ENCODE results near the gene PPP1R10. TPM values are rescaled to one million over a fixed set of nuclear protein-coding genes. Genes with fewer than 3 reads are reported as not detected.

The PPP1R10 gene
- total RNA-seq, 1 experiment from 2014 or later: 123 TPM

GRCh38 chr6:30557683-30557981, 59.4 kb downstream of the PPP1R10 start:
- Histone ChIP-seq H3K27ac (ENCODE audit: insufficient read length, low read depth, low read length) (no peak overlapping the region), H3K4me1 (ENCODE audit: insufficient read depth, low read length) (no peaks in the 10 kb centered on the region), H4K91ac (ENCODE audit: insufficient read length, low read depth, low read length) (no peak overlapping the region), H4K8ac (replicated peaks; ENCODE audit: insufficient read length, low read depth, low read length) (no peak overlapping the region), H3K27me3 (ENCODE audit: insufficient read depth, low read length) (no peaks in the 10 kb centered on the region), H3K79me2 (ENCODE audit: insufficient read depth, low read length) (peaks cover 5% of the 10 kb centered on the region; the same call in 1 of the 2 replicates), H3K4me2 (ENCODE audit: insufficient read depth, insufficient read length, low read length) (peak overlapping the region; percentile 82), H2BK20ac (ENCODE audit: low read depth, low read length, poor library complexity, severe bottlenecking) (no peak overlapping the region), H2BK12ac (ENCODE audit: insufficient read length, low read depth, low read length) (no peak overlapping the region), H3T11ph (ENCODE audit: low read length) (no peak overlapping the region), H3K14ac (ENCODE audit: insufficient read depth, low read length) (peak overlapping the region; percentile 91; the same call in 1 of the 2 replicates), H2AFZ (ENCODE audit: low read length) (no peak overlapping the region), H3K23me2 (ENCODE audit: insufficient read length, low read depth, low read length, poor library complexity, severe bottlenecking) (peaks cover 14% of the 10 kb centered on the region), H3K23ac (ENCODE audit: insufficient read length, low read depth, low read length) (no peak overlapping the region), H3K9ac (ENCODE audit: extremely low read depth, insufficient read length, low read length) (peak overlapping the region; percentile 81), H3K9me3 (ENCODE audit: control insufficient read depth, low read depth, low read length) (no peaks in the 10 kb centered on the region), H3K79me1 (ENCODE audit: insufficient read depth, low read depth, low read length, poor library complexity, severe bottlenecking) (peaks cover 2% of the 10 kb centered on the region), H2BK15ac (ENCODE audit: low read depth, low read length) (no peak overlapping the region), H2BK120ac (ENCODE audit: low read depth, low read length, poor library complexity, severe bottlenecking) (no peak overlapping the region), H3K56ac (ENCODE audit: insufficient read length, low read depth, low read length) (no peak overlapping the region), H2BK5ac (ENCODE audit: insufficient read length, low read length) (no peak overlapping the region), H4K20me1 (ENCODE audit: control insufficient read depth, insufficient read depth, insufficient read length) (no peaks in the 10 kb centered on the region), H3K4ac (ENCODE audit: low read depth, low read length) (no peak overlapping the region), H4K5ac (ENCODE audit: insufficient read length, low read depth, low read length) (no peak overlapping the region), H2AK5ac (ENCODE audit: insufficient read length, low read length) (no peak overlapping the region), H3K18ac (ENCODE audit: insufficient read length, low read depth, low read length) (peak overlapping the region; percentile 95)
- Mint-ChIP-seq H3K4me3 (peak overlapping the region; percentile 94 to 95), H3K36me3 (ENCODE audit: insufficient read depth in 1 of 3, low read depth in 3 of 3) (peaks cover 30 to 67% (median 50%) of the 10 kb centered on the region in 3 experiments), H3K27ac (peak overlapping the region; percentile 99 to 100 (median 100); a peak in 6 of 7 replicates), H3K9me3 (no peaks in the 10 kb centered on the region; a peak in 1 of 5 replicates), H3K27me3 (ENCODE audit: low read depth) (no peaks in the 10 kb centered on the region; the same call in 1 of the 2 replicates), H3K4me1 (peaks cover 15 to 17% of the 10 kb centered on the region in 2 experiments)
- TF ChIP-seq CTCF (conservative IDR thresholded peaks at IDR 0.05): no peak
- WGBS (ENCODE audit: extremely low coverage, insufficient read length, low lambda C conversion rate): no CpG with 5 or more reads among the region's 6 CpGs
- no peak for DNase-seq

Data from H9 (cell line).